Endothelial cell of umbilical vein (primary cell): ENCODE data around the gene ATP5ME. TPM values are rescaled to one million over a fixed set of nuclear protein-coding genes. Genes with fewer than 3 reads are reported as not detected.

Source experiments
- BruUV-seq: library from RNA; stranded (reverse); fragments of 400-500 nt; replicated peaks from 2 replicates; lab custom pipeline; 2021; lab: Mats Ljungman, UMichigan
- CTCF ChIA-PET: fragments of 300-600, 350-600 bp; sonication (Branson Sonifier 250); formaldehyde crosslinking; loops from one replicate; lab custom pipeline; 2021; ENCODE audit warnings: antibody characterized with exemption, inconsistent platforms; lab: Charles Lee
- POLR2A ChIA-PET: fragments of 300-600, 350-600 bp; sonication (Branson Sonifier 250); formaldehyde crosslinking; loops from one replicate; lab custom pipeline; 2021; ENCODE audit warnings: antibody characterized with exemption, inconsistent platforms; lab: Charles Lee
- DNase-seq: peaks from one replicate; pipeline ENCODE4 v3.0.0-alpha.2; 2011; ENCODE audit warnings: low read depth, low spot score
- FAIRE-seq: peaks from 2 replicates; lab custom pipeline; 2011; peaks lifted over from hg19 to GRCh38; lab: Jason Lieb, UNC
- H2AFZ ChIP-seq: 2 replicates; pipeline ENCODE4 v1.6.0; 2012; ENCODE audit warnings: low read depth, low read length, control low read depth, inconsistent platforms
- H3K27ac ChIP-seq: 2 replicates; pipeline ENCODE4 v1.5.1; 2011; ENCODE audit warnings: low read depth, mild to moderate bottlenecking, control low read depth, low read length, moderate library complexity; ENCODE audit not compliant: insufficient read depth
- H3K27me3 ChIP-seq, 2 experiments: 2 replicates each; pipeline versions ENCODE4 v1.6.0 to v1.6.1; 2011; ENCODE audit warnings: low read length in 2 of 2, mixed read lengths in 1 of 2; ENCODE audit not compliant: control insufficient read depth in 2 of 2, insufficient read depth in 2 of 2
- H3K36me3 ChIP-seq, 2 experiments: 2 replicates in 1 of 2; 3 replicates in 1 of 2; pipeline ENCODE4 v1.5.1; 2011; ENCODE audit warnings: low read length in 2 of 2, mild to moderate bottlenecking in 1 of 2, moderate library complexity in 1 of 2; ENCODE audit not compliant: control insufficient read depth in 2 of 2, insufficient read depth in 2 of 2; ENCODE audit errors: extremely low read depth in 1 of 2
- H3K4me1 ChIP-seq: 3 replicates; pipeline ENCODE4 v1.5.1; 2011; ENCODE audit warnings: mild to moderate bottlenecking, low read length; ENCODE audit not compliant: control insufficient read depth, insufficient read depth; ENCODE audit errors: extremely low read depth
- H3K4me2 ChIP-seq: 2 replicates; pipeline ENCODE4 v1.6.1; 2011; ENCODE audit warnings: low read length, control low read depth, mixed read lengths; ENCODE audit not compliant: insufficient read depth
- H3K4me3 ChIP-seq, 3 experiments: fragments of 200-600 bp in 1 of 3; sonication (generic), shearing (Covaris generic) in 1 of 3; replicated peaks in 1 of 3; 2 replicates each; pipeline ENCODE4 v1.5.1; 2011 to 2016; ENCODE audit warnings: control low read depth in 3 of 3, low read length in 3 of 3, mild to moderate bottlenecking in 2 of 3, inconsistent platforms in 1 of 3, low read depth in 1 of 3, moderate library complexity in 1 of 3; ENCODE audit not compliant: insufficient read depth in 1 of 3
- H3K79me2 ChIP-seq: 2 replicates; pipeline ENCODE4 v1.6.0; 2012; ENCODE audit warnings: low read length, inconsistent platforms; ENCODE audit not compliant: control insufficient read depth, insufficient read depth
- H3K9ac ChIP-seq: replicated peaks from 2 replicates; pipeline ENCODE3; 2011; ENCODE audit warnings: low read length, control low read depth; ENCODE audit not compliant: insufficient read depth; ENCODE audit errors: extremely low read depth
- H3K9me1 ChIP-seq: replicated peaks from 3 replicates; pipeline ENCODE4 v1.6.0; 2011; ENCODE audit warnings: mild to moderate bottlenecking, low read length; ENCODE audit not compliant: control insufficient read depth, insufficient read depth; ENCODE audit errors: extremely low read depth
- H3K9me3 ChIP-seq: replicated peaks from 2 replicates; pipeline ENCODE4 v1.5.1; 2012; ENCODE audit warnings: low read length, inconsistent platforms; ENCODE audit not compliant: control insufficient read depth, insufficient read depth
- H4K20me1 ChIP-seq: replicated peaks from 2 replicates; pipeline ENCODE3; 2011; ENCODE audit warnings: mild to moderate bottlenecking, low read length; ENCODE audit not compliant: control insufficient read depth, insufficient read depth; ENCODE audit errors: extremely low read depth
- CTCF ChIP-seq, 2 donors: IDR thresholded peaks; 1 replicate in 1 of 2; 2 replicates in 1 of 2; pipeline ENCODE4 v1.5.1; 2011; ENCODE audit warnings: low read length in 2 of 2, mild to moderate bottlenecking in 2 of 2, moderate library complexity in 2 of 2, control low read depth in 1 of 2, inconsistent platforms in 1 of 2, low read depth in 1 of 2; ENCODE audit not compliant: insufficient read depth in 1 of 2; ENCODE audit errors: extremely low read depth in 1 of 2
- EZH2 ChIP-seq: IDR thresholded peaks from 2 replicates; pipeline ENCODE4 v1.6.1; 2012; ENCODE audit warnings: borderline replicate concordance, low read depth, mild to moderate bottlenecking, moderate library complexity, low read length, inconsistent platforms; ENCODE audit not compliant: severe bottlenecking
- FOS ChIP-seq: IDR thresholded peaks from 2 replicates; pipeline ENCODE4 v1.6.1; 2011; ENCODE audit warnings: mild to moderate bottlenecking, low read length, moderate library complexity, borderline replicate concordance; ENCODE audit not compliant: insufficient read depth
- GATA2 ChIP-seq: IDR thresholded peaks from 2 replicates; pipeline ENCODE4 v1.7.0; 2011; ENCODE audit warnings: low read depth, mild to moderate bottlenecking, moderate library complexity, mixed read lengths, low read length; ENCODE audit not compliant: insufficient read length, insufficient read depth
- JUN ChIP-seq: IDR thresholded peaks from 2 replicates; pipeline ENCODE4 v1.6.1; 2011; ENCODE audit warnings: borderline replicate concordance, low read depth; ENCODE audit not compliant: insufficient read length, insufficient read depth
- MAX ChIP-seq: IDR thresholded peaks from 2 replicates; pipeline ENCODE4 v1.6.1; 2011; ENCODE audit not compliant: insufficient read depth, insufficient read length
- MYC ChIP-seq: IDR thresholded peaks from one replicate; pipeline ENCODE4 v1.6.1; 2011; ENCODE audit warnings: mild to moderate bottlenecking, low read depth, low read length
- POLR2A ChIP-seq: IDR thresholded peaks from 2 replicates; pipeline ENCODE4 v1.6.1; 2012; ENCODE audit warnings: low read depth, mild to moderate bottlenecking, control low read depth, low read length
- POLR2AphosphoS5 ChIP-seq: IDR thresholded peaks from 2 replicates; pipeline ENCODE4 v1.6.1; 2012; ENCODE audit warnings: low read depth, mild to moderate bottlenecking, control low read depth, low read length, moderate library complexity; ENCODE audit not compliant: insufficient read depth
- dilution Hi-C: fragments of 300-500 bp; cut with MboI; formaldehyde crosslinking; loops from one replicate; pipeline ENCODE4 v1.15.0; 2019; ENCODE audit warnings: low sequenced_read_pairs; ENCODE audit not compliant: extremely low pct_ligation_motif_present
- intact Hi-C: fragments of 100-400 bp; cut with micrococcal nuclease; formaldehyde crosslinking; loops from one replicate; pipeline ENCODE4 v1.10.0; 2022
- polyA plus RNA-seq, 4 experiments: library from polyadenylated mRNA; depleted of rRNA in 3 of 4; stranded (reverse) in 3 of 4; unstranded in 1 of 4; fragments of >200 nt; gene quantifications; 2 replicates each; pipeline versions ENCODE4 v1.2.1 to v1.2.3, GENCODE V29; 2011 to 2012; ENCODE audit warnings: missing spikeins in 1 of 4
- total RNA-seq: library from RNA; stranded (reverse); gene quantifications from 2 replicates; pipeline ENCODE4 v1.2.3, GENCODE V29; 2021

The ATP5ME gene
- total and polyA plus RNA-seq, 2 donors (not counting 3 experiments of a cell fraction or from before 2014, with no cell fraction given), result 303 to 304 TPM

- no peak for TF ChIP-seq JUN
- no peak for TF ChIP-seq FOS
- no peak for TF ChIP-seq POLR2A
- TF ChIP-seq POLR2AphosphoS5, result no peak
- TF ChIP-seq EZH2, result no peak
- no peak for TF ChIP-seq GATA2
- TF ChIP-seq MYC, result no peak
- no peak for TF ChIP-seq CTCF (IDR thresholded peaks at IDR 0.05; ENCODE audit: extremely low read depth in 1 of 2, insufficient read depth in 1 of 2, low read depth in 1 of 2, low read length in 2 of 2)
- no peak for TF ChIP-seq MAX
- DNase-seq, result no peak
- H3K79me2 ChIP-seq, result no peaks in the 10 kb centered on the region
- no peak overlapping the region for H3K27ac ChIP-seq
- no peaks in the 10 kb centered on the region for H3K9me1 ChIP-seq
- FAIRE-seq, result no peak
- no peaks in the 10 kb centered on the region for H3K4me1 ChIP-seq
- peaks cover 0 to 5% of the 10 kb centered on the region in 2 experiments for H3K27me3 ChIP-seq
- CTCF ChIA-PET, result no interaction called here
- POLR2A ChIA-PET, result no interaction called here
- dilution Hi-C loops, result no loop called here
- BruUV-seq, result no TSS peak
- H3K9me3 ChIP-seq, result no peaks in the 10 kb centered on the region
- intact Hi-C loops, result no loop called here
- no peak overlapping the region for H3K4me3 ChIP-seq
- no peaks in the 10 kb centered on the region for H3K36me3 ChIP-seq
- H2AFZ ChIP-seq, result no peak overlapping the region
- H3K9ac ChIP-seq, result no peak overlapping the region
- no peak overlapping the region for H3K4me2 ChIP-seq
- H4K20me1 ChIP-seq, result no peaks in the 10 kb centered on the region
Observed at GRCh38 chr4:659851-660250, 14.2 kb downstream of the ATP5ME start.
